A549 (cell line): ENCODE data around the gene OR6A2.

Experiments used
- EHMT2 ChIP-seq: fragments of 200-600 bp; sonication (generic); IDR thresholded peaks from 2 replicates; pipeline ENCODE4 v1.6.1; 2016; ENCODE audit warnings: antibody characterized with exemption, low read depth, mild to moderate bottlenecking, moderate library complexity
- MAX ChIP-seq: IDR thresholded peaks from 2 replicates; pipeline ENCODE4 v1.6.1; 2012

GRCh38 chr11:6812390-6813005, 13.0 kb upstream of the OR6A2 start:
- TF ChIP-seq EHMT2 (no peak), MAX (no peak)
